Measurements from ENCODE around the gene HEXD. TPM values are rescaled to one million over a fixed set of nuclear protein-coding genes. Genes with fewer than 3 reads are reported as not detected.

The HEXD gene
- total and polyA plus RNA-seq, 4 donors = 15.0 to 50.7 (median 27.1) TPM

GRCh38 chr17:82414548-82415281, 3.4 kb upstream of the HEXD start:
- H3K4me1 ChIP-seq (ENCODE audit: control insufficient read depth, insufficient read depth, low read length) = peaks cover 17% of the 10 kb centered on the region
- WGBS (ENCODE audit: insufficient coverage) = 24% methylated on average over 36 of the region's 38 CpGs
- DNase-seq (ENCODE audit: low read depth in 4 of 6, low spot score in 6 of 6) = peak in 5 of 6 donors; percentile 51 to 92 (median 69)
- peaks cover 40% of the 10 kb centered on the region for H3K36me3 ChIP-seq (ENCODE audit: control insufficient read depth, insufficient read depth, low read length)
- no peak overlapping the region for H3K4me3 ChIP-seq (ENCODE audit: low read depth, low read length)
- no peaks in the 10 kb centered on the region for H3K9me3 ChIP-seq (ENCODE audit: control insufficient read depth, insufficient read depth, low read length)
- no peaks in the 10 kb centered on the region for H3K27me3 ChIP-seq (ENCODE audit: control insufficient read depth, insufficient read depth, low read length)
- no peak overlapping the region for H3K27ac ChIP-seq (ENCODE audit: low read depth, low read length)

- no peaks in the 10 kb centered on the region for H3K27me3 ChIP-seq (ENCODE audit: control insufficient read depth, insufficient read depth, low read length)
- DNase-seq (ENCODE audit: low read depth in 4 of 6, low spot score in 6 of 6) = no peak
- H3K27ac ChIP-seq (ENCODE audit: low read depth, low read length) = no peak overlapping the region
- H3K4me1 ChIP-seq (ENCODE audit: control insufficient read depth, insufficient read depth, low read length) = peaks cover 17% of the 10 kb centered on the region
- peaks cover 37% of the 10 kb centered on the region for H3K36me3 ChIP-seq (ENCODE audit: control insufficient read depth, insufficient read depth, low read length)
- H3K4me3 ChIP-seq (ENCODE audit: low read depth, low read length) = no peak overlapping the region
- 87% methylated on average over 22 of the region's 26 CpGs for WGBS (ENCODE audit: insufficient coverage)
- H3K9me3 ChIP-seq (ENCODE audit: control insufficient read depth, insufficient read depth, low read length) = no peaks in the 10 kb centered on the region
Observed at GRCh38 chr17:82415336-82415735, 2.8 kb upstream of the HEXD start.

GRCh38 chr17:82415786-82416185, 2.4 kb upstream of the HEXD start:
- H3K9me3 ChIP-seq (ENCODE audit: control insufficient read depth, insufficient read depth, low read length) = no peaks in the 10 kb centered on the region
- no peak overlapping the region for H3K27ac ChIP-seq (ENCODE audit: low read depth, low read length)
- no peaks in the 10 kb centered on the region for H3K27me3 ChIP-seq (ENCODE audit: control insufficient read depth, insufficient read depth, low read length)
- no peak overlapping the region for H3K4me3 ChIP-seq (ENCODE audit: low read depth, low read length)
- peaks cover 35% of the 10 kb centered on the region for H3K36me3 ChIP-seq (ENCODE audit: control insufficient read depth, insufficient read depth, low read length)
- no peak for DNase-seq (ENCODE audit: low read depth in 4 of 6, low spot score in 6 of 6)
- peaks cover 17% of the 10 kb centered on the region for H3K4me1 ChIP-seq (ENCODE audit: control insufficient read depth, insufficient read depth, low read length)
- WGBS (ENCODE audit: insufficient coverage) = 100% methylated on average over 1 of the region's 9 CpGs

GRCh38 chr17:82416264-82416663, 1.9 kb upstream of the HEXD start:
- Histone ChIP-seq H3K4me3 (ENCODE audit: low read depth, low read length) (no peak overlapping the region), H3K27me3 (ENCODE audit: control insufficient read depth, insufficient read depth, low read length) (no peaks in the 10 kb centered on the region), H3K36me3 (ENCODE audit: control insufficient read depth, insufficient read depth, low read length) (peaks cover 37% of the 10 kb centered on the region), H3K4me1 (ENCODE audit: control insufficient read depth, insufficient read depth, low read length) (peaks cover 17% of the 10 kb centered on the region), H3K9me3 (ENCODE audit: control insufficient read depth, insufficient read depth, low read length) (no peaks in the 10 kb centered on the region), H3K27ac (ENCODE audit: low read depth, low read length) (no peak overlapping the region)
- DNase-seq (ENCODE audit: low read depth in 4 of 6, low spot score in 6 of 6) = no peak
- no CpG with 5 or more reads among the region's 4 CpGs for WGBS (ENCODE audit: insufficient coverage)

GRCh38 chr17:82416771-82417170, 1.4 kb upstream of the HEXD start:
- no CpG with 5 or more reads among the region's 6 CpGs for WGBS (ENCODE audit: insufficient coverage)
- no peak for DNase-seq (ENCODE audit: low read depth in 4 of 6, low spot score in 6 of 6)
- Histone ChIP-seq H3K27me3 (ENCODE audit: control insufficient read depth, insufficient read depth, low read length) (no peaks in the 10 kb centered on the region), H3K9me3 (ENCODE audit: control insufficient read depth, insufficient read depth, low read length) (no peaks in the 10 kb centered on the region), H3K27ac (ENCODE audit: low read depth, low read length) (no peak overlapping the region), H3K36me3 (ENCODE audit: control insufficient read depth, insufficient read depth, low read length) (peaks cover 37% of the 10 kb centered on the region), H3K4me1 (ENCODE audit: control insufficient read depth, insufficient read depth, low read length) (peaks cover 17% of the 10 kb centered on the region), H3K4me3 (ENCODE audit: low read depth, low read length) (no peak overlapping the region)

- no peak for DNase-seq (ENCODE audit: low read depth in 4 of 6, low spot score in 6 of 6)
- no peaks in the 10 kb centered on the region for H3K27me3 ChIP-seq (ENCODE audit: control insufficient read depth, insufficient read depth, low read length)
- H3K9me3 ChIP-seq (ENCODE audit: control insufficient read depth, insufficient read depth, low read length) = no peaks in the 10 kb centered on the region
- no peak overlapping the region for H3K4me3 ChIP-seq (ENCODE audit: low read depth, low read length)
- no CpG with 5 or more reads among the region's 2 CpGs for WGBS (ENCODE audit: insufficient coverage)
- H3K4me1 ChIP-seq (ENCODE audit: control insufficient read depth, insufficient read depth, low read length) = peaks cover 15% of the 10 kb centered on the region
- H3K27ac ChIP-seq (ENCODE audit: low read depth, low read length) = no peak overlapping the region
- H3K36me3 ChIP-seq (ENCODE audit: control insufficient read depth, insufficient read depth, low read length) = peaks cover 31% of the 10 kb centered on the region
Observed at GRCh38 chr17:82419540-82419939, 1.4 kb downstream of the HEXD start.

- peaks cover 2% of the 10 kb centered on the region for H3K4me1 ChIP-seq (ENCODE audit: control insufficient read depth, insufficient read depth, low read length)
- no peaks in the 10 kb centered on the region for H3K27me3 ChIP-seq (ENCODE audit: control insufficient read depth, insufficient read depth, low read length)
- H3K4me3 ChIP-seq (ENCODE audit: low read depth, low read length) = no peak overlapping the region
- no peak overlapping the region for H3K27ac ChIP-seq (ENCODE audit: low read depth, low read length)
- no peaks in the 10 kb centered on the region for H3K9me3 ChIP-seq (ENCODE audit: control insufficient read depth, insufficient read depth, low read length)
- DNase-seq (ENCODE audit: low read depth in 4 of 6, low spot score in 6 of 6) = peak in 2 of 6 donors; percentile 11 to 54
- WGBS (ENCODE audit: insufficient coverage) = 65% methylated on average over 17 of the region's 25 CpGs
- H3K36me3 ChIP-seq (ENCODE audit: control insufficient read depth, insufficient read depth, low read length) = peaks cover 28% of the 10 kb centered on the region
Observed at GRCh38 chr17:82424001-82424862, 6.1 kb downstream of the HEXD start.

- Histone ChIP-seq H3K4me1 (ENCODE audit: control insufficient read depth, insufficient read depth, low read length) (peaks cover 2% of the 10 kb centered on the region), H3K4me3 (ENCODE audit: low read depth, low read length) (no peak overlapping the region), H3K27me3 (ENCODE audit: control insufficient read depth, insufficient read depth, low read length) (no peaks in the 10 kb centered on the region), H3K9me3 (ENCODE audit: control insufficient read depth, insufficient read depth, low read length) (no peaks in the 10 kb centered on the region), H3K36me3 (ENCODE audit: control insufficient read depth, insufficient read depth, low read length) (peaks cover 34% of the 10 kb centered on the region), H3K27ac (ENCODE audit: low read depth, low read length) (no peak overlapping the region)
- no peak for DNase-seq (ENCODE audit: low read depth in 4 of 6, low spot score in 6 of 6)
- WGBS (ENCODE audit: insufficient coverage) = 89% methylated on average over 2 of the region's 2 CpGs
Observed at GRCh38 chr17:82424863-82425159, 6.7 kb downstream of the HEXD start.

- 90% methylated on average over 2 of the region's 3 CpGs for WGBS (ENCODE audit: insufficient coverage)
- Histone ChIP-seq H3K4me1 (ENCODE audit: control insufficient read depth, insufficient read depth, low read length) (peaks cover 2% of the 10 kb centered on the region), H3K9me3 (ENCODE audit: control insufficient read depth, insufficient read depth, low read length) (no peaks in the 10 kb centered on the region), H3K27me3 (ENCODE audit: control insufficient read depth, insufficient read depth, low read length) (no peaks in the 10 kb centered on the region), H3K27ac (ENCODE audit: low read depth, low read length) (no peak overlapping the region), H3K4me3 (ENCODE audit: low read depth, low read length) (no peak overlapping the region), H3K36me3 (ENCODE audit: control insufficient read depth, insufficient read depth, low read length) (peaks cover 35% of the 10 kb centered on the region)
- no peak for DNase-seq (ENCODE audit: low read depth in 4 of 6, low spot score in 6 of 6)
Observed at GRCh38 chr17:82428546-82428945, 10.4 kb downstream of the HEXD start.

GRCh38 chr17:82429824-82430223, 11.7 kb downstream of the HEXD start:
- no peaks in the 10 kb centered on the region for H3K27me3 ChIP-seq (ENCODE audit: control insufficient read depth, insufficient read depth, low read length)
- H3K36me3 ChIP-seq (ENCODE audit: control insufficient read depth, insufficient read depth, low read length) = peaks cover 35% of the 10 kb centered on the region
- H3K27ac ChIP-seq (ENCODE audit: low read depth, low read length) = no peak overlapping the region
- H3K4me3 ChIP-seq (ENCODE audit: low read depth, low read length) = no peak overlapping the region
- H3K9me3 ChIP-seq (ENCODE audit: control insufficient read depth, insufficient read depth, low read length) = no peaks in the 10 kb centered on the region
- no peak for DNase-seq (ENCODE audit: low read depth in 4 of 6, low spot score in 6 of 6)
- no peaks in the 10 kb centered on the region for H3K4me1 ChIP-seq (ENCODE audit: control insufficient read depth, insufficient read depth, low read length)
- WGBS (ENCODE audit: insufficient coverage) = 78% methylated on average over 7 of the region's 7 CpGs
